Adrenal gland (tissue), 12 donors: ENCODE measurements around the gene KRTAP10-12. TPM values are rescaled to one million over a fixed set of nuclear protein-coding genes. Genes with fewer than 3 reads are reported as not detected.
A peak's percentile ranks its signal among the peaks of the same experiment; 100 is the strongest.

Experiments
- DNase-seq, 7 donors: peaks; one replicate each; pipeline ENCODE4 v3.0.0-alpha.2; 2019 to 2020
- H3K27ac ChIP-seq, 5 donors: fragments of 200-600 bp; sonication (generic) in 4 of 5; 1 replicate in 3 of 5; 2 replicates in 2 of 5; pipeline versions ENCODE4 v1.5.1 to v1.8.0; 2016 to 2020; ENCODE audit warnings: mild to moderate bottlenecking in 1 of 5
- H3K27me3 ChIP-seq: fragments of 200-600 bp; 2 replicates; pipeline ENCODE4 v1.8.0; 2021
- H3K36me3 ChIP-seq, 2 donors: fragments of 200-600 bp; replicated peaks in 1 of 2; 1 replicate in 1 of 2; 2 replicates in 1 of 2; pipeline versions ENCODE4 v1.5.1 to v1.8.0; 2018 to 2022
- H3K4me1 ChIP-seq, 2 donors: fragments of 200-600 bp; replicated peaks in 1 of 2; 1 replicate in 1 of 2; 2 replicates in 1 of 2; pipeline versions ENCODE4 v1.5.1 to v1.8.0; 2018 to 2021
- H3K4me3 ChIP-seq, 4 donors: fragments of 200-600 bp; sonication (generic) in 3 of 4; one replicate each; pipeline ENCODE4 v1.5.1; 2016 to 2018
- H3K9me3 ChIP-seq, 3 donors: fragments of 200-600 bp; sonication (generic) in 1 of 3; replicated peaks in 1 of 3; 1 replicate in 2 of 3; 2 replicates in 1 of 3; pipeline versions ENCODE4 v1.5.1 to v1.8.0; 2016 to 2021
- POLR2A ChIP-seq, 2 donors: fragments of 450-650 bp; IDR thresholded peaks; one replicate each; pipeline ENCODE4 v1.6.1; 2017; ENCODE audit warnings: antibody characterized with exemption in 2 of 2, mild to moderate bottlenecking in 2 of 2, moderate library complexity in 1 of 2
- WGBS, 4 donors: extraction: QIAGEN DNeasy Blood & Tissue Kit in 2 of 4; methylation state at CpG; one replicate each; pipeline versions ENCODE4 v1.1.5 to v1.1.7; 2013 to 2017; 5-methylcytosine and 5-hydroxymethylcytosine counted together
- intact Hi-C, 2 donors: fragments of 100-400 bp; cut with DNase I; formaldehyde crosslinking; loops; one replicate each; pipeline versions ENCODE4 v1.14.1 to v1.15.0; 2022 to 2023
- polyA plus RNA-seq, 3 donors: library from polyadenylated mRNA; stranded (reverse); fragments of 200-250 nt in 2 of 3; fragments of 350-450 nt in 1 of 3; fragmentation: Illumina TruSeq in 1 of 3; extraction: RNeasy Lipid Tissue Mini Kit (QIAGEN cat#74804) in 1 of 3; gene quantifications; one replicate each; pipeline ENCODE4 v1.2.3, GENCODE V29; 2013 to 2014
- total RNA-seq, 9 donors: library from RNA; depleted of rRNA in 4 of 9; stranded (reverse); fragments of >200 nt in 4 of 9; fragments of 120-200 nt in 1 of 9; fragmentation: NEBNext Ultra II Directional in 1 of 9; extraction: Animal tissue kit (Norgen Biotek cat#: 25700) in 1 of 9; gene quantifications; one replicate each; pipeline versions ENCODE4 v1.1.0 to v1.2.4, GENCODE V29; 2013 to 2023
- TF ChIP-seq, protein P1 (sequence below), 6 experiments: fragments of 450-650 bp in 4 of 6; fragments of 200-600 bp in 2 of 6; sonication (generic) in 1 of 6; IDR thresholded peaks; 1 replicate in 5 of 6; 2 replicates in 1 of 6; pipeline versions ENCODE4 v1.5.1 to v1.8.0; 2016 to 2021; ENCODE audit warnings: antibody characterized with exemption in 6 of 6, mild to moderate bottlenecking in 2 of 6, moderate library complexity in 1 of 6
- donor health status: healthy with polysubstance abuse.
- donor health status: Bipolar disorder and iron deficiency.
- donor health status: DM: yes; HTN: yes; CAD: no.
- donor health status: DM: no; HTN: no; CAD: no.
- donor health status: DM: no; HTN: no; CAD: no.
- donor health status: DM: yes; HTN: yes; CAD: no.

The KRTAP10-12 gene
- total and polyA plus RNA-seq, 12 donors: not detected

DNA sequence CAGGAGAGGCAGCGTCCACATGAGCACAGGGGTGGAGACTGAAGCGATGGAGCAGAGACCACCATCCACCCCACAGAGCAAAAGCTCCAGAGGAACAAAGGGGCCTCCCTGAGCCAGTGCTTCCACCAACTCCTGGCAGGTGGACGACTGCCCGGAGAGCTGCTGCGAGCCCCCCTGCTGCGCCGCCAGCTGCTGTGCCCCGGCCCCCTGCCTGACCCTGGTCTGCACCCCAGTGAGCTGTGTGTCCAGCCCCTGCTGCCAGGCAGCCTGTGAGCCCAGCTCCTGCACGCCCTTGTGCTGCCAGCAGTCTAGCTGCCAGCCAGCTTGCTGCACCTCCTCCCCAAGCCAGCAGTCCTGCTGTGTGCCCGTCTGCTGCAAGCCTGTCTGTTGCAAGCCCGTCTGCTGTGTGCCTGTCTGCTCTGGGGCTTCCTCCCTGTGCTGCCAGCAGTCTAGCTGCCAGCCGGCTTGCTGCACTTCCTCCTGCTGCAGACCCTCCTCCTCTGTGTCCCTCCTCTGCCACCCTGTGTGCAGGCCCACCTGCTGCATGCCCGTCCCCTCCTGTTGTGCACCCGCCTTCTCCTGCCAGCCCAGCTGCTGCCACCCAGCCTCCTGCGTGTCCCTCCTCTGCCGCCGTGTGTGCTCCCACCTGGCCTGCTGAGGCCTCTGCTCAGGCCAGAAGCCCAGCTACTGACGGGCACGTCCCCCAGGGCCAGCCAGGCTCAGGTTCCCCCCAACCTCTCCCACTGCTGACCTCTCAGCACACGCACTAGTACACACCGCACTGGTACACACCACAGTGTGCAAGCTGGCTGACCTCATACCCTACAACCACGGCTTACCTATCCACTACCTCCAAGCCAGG lies 5.4 kb downstream of the KRTAP10-12 start:
- H3K4me3 ChIP-seq: no peak overlapping the region
- DNase-seq: peak in 1 of 7 donors; percentile 15

GRCh38 chr21:44702973-44703730 lies 6.2 kb downstream of the KRTAP10-12 start:
- WGBS, 4 donors: 55 to 66% (median 61%) methylated on average over 14 to 16 of the region's 16 CpGs
- DNase-seq: peak in 1 of 7 donors; percentile 34
- H3K36me3 ChIP-seq: no peaks in the 10 kb centered on the region
- intact Hi-C loops: no loop called here
- no peaks in the 10 kb centered on the region for H3K4me1 ChIP-seq
- no peak overlapping the region for H3K27ac ChIP-seq
- no peak overlapping the region for H3K4me3 ChIP-seq
- no peaks in the 10 kb centered on the region for H3K9me3 ChIP-seq
- H3K27me3 ChIP-seq: peaks cover 72% of the 10 kb centered on the region
- TF ChIP-seq, protein P1, sequence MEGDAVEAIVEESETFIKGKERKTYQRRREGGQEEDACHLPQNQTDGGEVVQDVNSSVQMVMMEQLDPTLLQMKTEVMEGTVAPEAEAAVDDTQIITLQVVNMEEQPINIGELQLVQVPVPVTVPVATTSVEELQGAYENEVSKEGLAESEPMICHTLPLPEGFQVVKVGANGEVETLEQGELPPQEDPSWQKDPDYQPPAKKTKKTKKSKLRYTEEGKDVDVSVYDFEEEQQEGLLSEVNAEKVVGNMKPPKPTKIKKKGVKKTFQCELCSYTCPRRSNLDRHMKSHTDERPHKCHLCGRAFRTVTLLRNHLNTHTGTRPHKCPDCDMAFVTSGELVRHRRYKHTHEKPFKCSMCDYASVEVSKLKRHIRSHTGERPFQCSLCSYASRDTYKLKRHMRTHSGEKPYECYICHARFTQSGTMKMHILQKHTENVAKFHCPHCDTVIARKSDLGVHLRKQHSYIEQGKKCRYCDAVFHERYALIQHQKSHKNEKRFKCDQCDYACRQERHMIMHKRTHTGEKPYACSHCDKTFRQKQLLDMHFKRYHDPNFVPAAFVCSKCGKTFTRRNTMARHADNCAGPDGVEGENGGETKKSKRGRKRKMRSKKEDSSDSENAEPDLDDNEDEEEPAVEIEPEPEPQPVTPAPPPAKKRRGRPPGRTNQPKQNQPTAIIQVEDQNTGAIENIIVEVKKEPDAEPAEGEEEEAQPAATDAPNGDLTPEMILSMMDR (IDR thresholded peaks at IDR 0.05): no peak
- TF ChIP-seq POLR2A (IDR thresholded peaks at IDR 0.05): no peak

More for the DNA sequence above, 5.4 kb downstream of the KRTAP10-12 start:
- TF ChIP-seq POLR2A (IDR thresholded peaks at IDR 0.05): no peak
- TF ChIP-seq, protein P1 (IDR thresholded peaks at IDR 0.05): no peak
- Histone ChIP-seq H3K36me3 (no peaks in the 10 kb centered on the region), H3K27ac (no peak overlapping the region), H3K27me3 (peaks cover 66% of the 10 kb centered on the region), H3K9me3 (no peaks in the 10 kb centered on the region), H3K4me1 (no peaks in the 10 kb centered on the region)
- WGBS, 4 donors: 61 to 75% (median 69%) methylated on average over 14 to 22 of the region's 22 CpGs
- intact Hi-C loops: no loop called here

DNA sequence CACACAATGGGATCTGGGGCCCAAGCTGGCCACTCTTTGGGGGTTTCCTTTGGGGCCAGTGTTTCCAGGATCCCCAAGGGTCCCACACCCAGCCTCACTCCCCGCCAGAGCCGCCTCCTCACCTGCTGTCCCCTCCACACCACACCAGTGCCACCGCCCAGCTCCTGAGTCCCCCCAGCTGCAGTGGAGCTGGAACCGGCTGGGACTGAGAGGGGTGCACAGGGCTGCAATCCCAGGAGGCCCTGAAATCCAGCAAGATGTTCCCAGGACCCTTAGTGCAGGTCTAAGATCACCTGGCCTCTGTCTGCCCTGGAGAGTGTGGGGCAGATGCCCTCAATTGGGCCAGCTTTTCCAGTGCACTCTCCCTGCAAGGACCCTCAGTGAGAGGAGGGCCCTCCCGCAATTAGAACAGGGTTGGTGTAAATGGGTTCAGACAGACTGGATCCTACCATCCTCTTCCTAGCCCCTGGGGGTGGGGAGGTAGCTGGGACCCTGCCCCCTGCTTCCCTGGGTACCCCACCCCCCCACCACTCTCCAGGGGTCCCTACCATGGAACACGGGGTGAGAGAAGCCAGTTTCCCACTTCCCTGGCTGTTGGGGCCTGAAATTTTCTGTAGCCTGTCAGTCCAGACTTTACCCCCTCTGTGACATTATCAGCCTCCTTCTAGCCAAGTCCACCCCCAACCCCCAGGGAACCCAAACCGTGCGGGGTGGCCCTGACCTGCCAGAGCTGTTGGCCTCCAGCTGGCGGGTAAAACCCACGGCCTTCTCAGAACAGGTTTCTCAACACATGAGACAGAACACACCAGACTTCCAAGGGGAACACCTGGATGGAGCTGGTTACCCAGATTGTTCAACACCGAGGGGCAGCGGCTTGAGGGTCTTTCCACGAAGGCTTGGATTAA lies 7.0 kb downstream of the KRTAP10-12 start:
- WGBS, 4 donors: 35 to 59% (median 41%) methylated on average over 6 to 13 of the region's 13 CpGs
- Histone ChIP-seq H3K27me3 (peaks cover 73% of the 10 kb centered on the region), H3K4me3 (no peak overlapping the region), H3K36me3 (no peaks in the 10 kb centered on the region), H3K27ac (no peak overlapping the region), H3K4me1 (no peaks in the 10 kb centered on the region), H3K9me3 (no peaks in the 10 kb centered on the region)
- TF ChIP-seq, protein P1 (IDR thresholded peaks at IDR 0.05): no peak
- no peak for TF ChIP-seq POLR2A (IDR thresholded peaks at IDR 0.05)
- peak in 1 of 7 donors; percentile 5 for DNase-seq
- intact Hi-C loops: no loop called here
